HG03439 (cell line): Measurements from ENCODE around the gene TMEM61.

ENCODE experiments used
- ATAC-seq: cut with Tn5 transposase; IDR thresholded peaks from one replicate; pipeline ENCODE4 v1.9.1; 2021; ENCODE audit warnings: mild to moderate bottlenecking, moderate library complexity; ENCODE audit not compliant: unreplicated experiment

TMEM61 gene

DNA sequence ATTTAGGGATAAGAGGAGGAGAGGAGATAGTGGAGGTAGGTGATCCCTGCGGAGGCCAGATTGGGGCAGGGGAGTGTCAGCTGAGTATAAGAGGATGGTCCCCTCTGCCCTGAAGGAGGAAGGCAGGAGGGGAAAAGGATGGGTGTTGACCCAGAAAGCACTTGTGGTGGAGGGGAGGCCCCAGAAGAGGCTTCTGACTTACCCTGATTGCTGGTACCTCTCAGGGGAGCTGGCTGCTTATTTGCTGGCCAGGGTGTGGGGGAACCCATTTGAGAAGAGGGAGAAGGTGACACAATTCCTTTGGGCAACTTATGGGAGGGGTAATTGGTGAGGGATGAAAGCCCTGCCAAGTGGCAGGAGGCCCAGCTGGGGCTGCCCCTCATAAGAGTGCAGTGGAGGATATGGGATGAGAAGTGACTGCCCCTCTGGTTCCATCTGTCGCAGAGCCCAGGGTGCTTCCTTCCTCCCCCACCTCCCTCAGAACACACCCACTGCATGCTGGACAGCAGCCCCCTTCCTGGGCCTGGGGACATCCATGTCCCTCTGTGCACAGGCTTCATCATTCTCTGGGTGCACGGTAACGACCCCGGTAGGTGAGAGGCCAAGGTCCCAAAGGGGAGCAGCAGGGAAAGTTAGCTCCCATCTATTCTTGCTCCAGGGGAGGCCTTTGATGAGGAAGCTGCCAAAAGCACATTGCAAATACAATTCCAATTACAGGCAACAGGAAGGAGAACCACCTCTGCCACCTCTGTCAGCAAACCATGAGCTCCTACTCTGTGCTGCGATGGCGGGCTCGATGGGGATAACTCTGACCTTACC lies 57.5 kb downstream of the TMEM61 start:
- no peak for ATAC-seq

DNA sequence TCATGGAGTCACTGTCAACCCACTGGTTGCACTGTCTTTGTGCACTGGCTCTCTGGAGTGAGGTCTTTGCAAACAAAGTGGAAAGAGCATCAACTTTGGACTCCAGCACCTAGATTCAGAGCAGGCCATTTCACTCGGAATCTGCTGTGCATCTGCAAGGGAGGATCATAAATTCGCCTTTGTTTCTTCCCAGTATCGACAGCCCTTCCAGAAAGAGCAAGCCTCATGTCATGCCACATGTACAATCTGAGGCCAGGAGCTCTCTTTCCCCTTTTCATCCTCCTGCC lies 58.1 kb downstream of the TMEM61 start:
- no peak for ATAC-seq

DNA sequence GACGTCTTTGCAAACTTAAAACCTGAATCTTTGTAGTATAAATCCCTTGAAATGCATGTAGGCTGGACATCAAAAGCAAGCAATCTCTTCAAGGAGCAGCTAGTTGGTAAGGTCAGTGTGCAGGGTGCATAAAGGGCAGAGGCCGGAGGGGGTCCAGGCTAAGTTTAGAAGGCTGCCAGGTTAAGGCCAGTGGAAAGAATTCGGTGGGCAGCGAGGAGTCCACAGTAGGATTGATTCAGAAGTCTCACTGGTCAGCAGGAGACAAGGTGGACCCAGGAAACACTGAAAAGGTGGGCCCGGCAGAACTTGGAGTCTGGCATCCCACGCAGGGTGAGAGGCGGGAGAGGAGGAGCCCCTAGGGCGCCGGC lies 58.5 kb downstream of the TMEM61 start:
- ATAC-seq: no peak

DNA sequence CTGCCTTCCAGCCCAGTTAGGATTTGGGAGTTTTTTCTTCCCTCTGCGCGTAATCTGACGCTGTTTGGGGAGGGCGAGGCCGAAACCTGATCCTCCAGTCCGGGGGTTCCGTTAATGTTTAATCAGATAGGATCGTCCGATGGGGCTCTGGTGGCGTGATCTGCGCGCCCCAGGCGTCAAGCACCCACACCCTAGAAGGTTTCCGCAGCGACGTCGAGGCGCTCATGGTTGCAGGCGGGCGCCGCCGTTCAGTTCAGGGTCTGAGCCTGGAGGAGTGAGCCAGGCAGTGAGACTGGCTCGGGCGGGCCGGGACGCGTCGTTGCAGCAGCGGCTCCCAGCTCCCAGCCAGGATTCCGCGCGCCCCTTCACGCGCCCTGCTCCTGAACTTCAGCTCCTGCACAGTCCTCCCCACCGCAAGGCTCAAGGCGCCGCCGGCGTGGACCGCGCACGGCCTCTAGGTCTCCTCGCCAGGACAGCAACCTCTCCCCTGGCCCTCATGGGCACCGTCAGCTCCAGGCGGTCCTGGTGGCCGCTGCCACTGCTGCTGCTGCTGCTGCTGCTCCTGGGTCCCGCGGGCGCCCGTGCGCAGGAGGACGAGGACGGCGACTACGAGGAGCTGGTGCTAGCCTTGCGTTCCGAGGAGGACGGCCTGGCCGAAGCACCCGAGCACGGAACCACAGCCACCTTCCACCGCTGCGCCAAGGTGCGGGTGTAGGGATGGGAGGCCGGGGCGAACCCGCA lies 59.1 kb downstream of the TMEM61 start, which contains the start of gene PCSK9:
TSS of gene PCSK9 (plus strand) at position 207 of the 741 bp plus-strand sequence. CDS start at position 497, 290 bp downstream.
- ATAC-seq: no peak

DNA sequence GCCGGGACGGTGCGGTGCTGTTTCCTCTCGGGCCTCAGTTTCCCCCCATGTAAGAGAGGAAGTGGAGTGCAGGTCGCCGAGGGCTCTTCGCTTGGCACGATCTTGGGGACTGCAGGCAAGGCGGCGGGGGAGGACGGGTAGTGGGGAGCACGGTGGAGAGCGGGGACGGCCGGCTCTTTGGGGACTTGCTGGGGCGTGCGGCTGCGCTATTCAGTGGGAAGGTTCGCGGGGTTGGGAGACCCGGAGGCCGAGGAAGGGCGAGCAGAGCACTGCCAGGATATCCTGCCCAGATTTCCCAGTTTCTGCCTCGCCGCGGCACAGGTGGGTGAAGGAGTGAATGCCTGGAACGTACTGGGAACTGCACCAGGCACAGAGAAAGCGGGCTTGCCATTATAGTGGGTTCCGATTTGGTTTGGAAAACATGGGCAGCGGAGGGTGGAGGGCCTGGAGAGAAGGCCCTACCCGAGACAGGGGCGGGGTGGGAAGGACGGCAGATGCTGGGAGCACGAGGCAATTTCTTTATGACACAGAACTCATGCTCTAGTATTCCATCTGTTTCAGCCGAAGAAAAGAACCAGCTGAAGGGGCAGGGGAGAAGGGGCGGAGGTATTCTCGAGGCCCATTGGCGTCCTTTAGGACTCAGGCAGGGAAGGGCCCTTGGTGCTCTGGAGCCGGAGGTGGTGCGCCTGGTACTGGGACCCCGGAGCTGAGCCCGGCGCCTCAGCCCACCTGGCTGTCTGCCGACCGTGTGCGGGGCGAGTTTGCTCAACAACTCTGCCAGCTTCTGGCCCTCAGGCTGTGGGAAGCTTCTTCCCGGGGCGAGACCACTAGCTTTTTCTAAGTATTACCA lies 59.9 kb downstream of the TMEM61 start:
- no peak for ATAC-seq

DNA sequence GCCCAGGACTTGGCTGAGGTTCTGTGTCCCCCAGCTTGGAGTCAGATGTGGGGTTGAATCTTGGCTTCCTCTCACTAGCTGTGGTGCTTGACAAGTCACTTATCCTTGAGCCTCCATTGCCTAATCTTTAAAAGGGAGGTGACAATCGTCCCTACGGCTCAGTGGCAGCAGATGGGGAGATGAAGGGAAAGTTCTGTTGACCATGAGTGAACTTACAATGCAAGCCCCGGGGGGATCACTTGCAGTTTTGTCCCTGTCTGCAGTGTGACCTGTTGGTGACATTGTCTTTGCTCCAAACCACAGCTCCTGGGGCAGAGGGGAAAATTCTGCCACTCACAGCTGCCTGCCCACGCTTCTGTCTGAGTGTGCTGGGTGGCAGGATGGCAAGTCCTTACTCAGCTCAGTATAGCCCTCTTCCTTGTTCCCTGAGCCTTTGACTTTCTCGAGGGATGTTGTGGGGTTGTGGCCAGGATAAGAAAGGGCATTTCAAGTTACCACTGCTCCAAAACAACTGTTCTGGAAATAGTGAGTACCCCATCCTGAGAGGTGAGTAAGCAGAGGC lies 60.6 kb downstream of the TMEM61 start:
- no peak for ATAC-seq

DNA sequence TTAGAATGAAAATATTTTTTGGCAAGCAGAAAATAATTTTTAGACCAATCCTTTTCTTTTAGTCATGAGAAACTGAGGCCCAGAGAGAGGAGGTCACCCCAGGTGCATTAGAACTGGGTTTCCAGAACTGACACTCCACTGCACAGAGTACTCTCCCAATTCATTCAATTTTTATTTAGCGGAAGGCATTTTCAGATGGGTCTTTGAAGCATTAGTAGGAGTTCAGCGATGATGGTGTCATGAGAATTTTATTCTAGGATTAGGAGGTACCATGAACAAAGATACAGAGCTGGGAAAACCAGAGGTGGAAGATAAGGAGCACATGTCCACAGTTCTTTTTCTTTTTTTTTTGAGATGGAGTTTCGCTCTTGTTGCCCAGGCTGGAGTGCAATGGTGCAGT lies 61.2 kb downstream of the TMEM61 start:
- ATAC-seq: no peak
